Tibial artery (tissue), 4 donors: ENCODE results near the gene IGSF9B.

Experiments
- DNase-seq, 2 donors: peaks; one replicate each; pipeline ENCODE4 v3.0.0-alpha.2; 2019
- H3K27ac ChIP-seq, 2 donors: fragments of 200-600 bp; sonication (generic) in 1 of 2; 1 replicate in 1 of 2; 2 replicates in 1 of 2; pipeline ENCODE4 v1.5.1; 2018 to 2019; ENCODE audit warnings: mild to moderate bottlenecking in 1 of 2
- H3K27me3 ChIP-seq, 2 donors: fragments of 200-600 bp; sonication (generic) in 1 of 2; one replicate each; pipeline versions ENCODE4 v1.5.1 to v1.6.0; 2016 to 2019
- H3K36me3 ChIP-seq, 3 donors: fragments of 200-600 bp; sonication (generic) in 2 of 3; one replicate each; pipeline ENCODE4 v1.5.1; 2016 to 2019; ENCODE audit warnings: mild to moderate bottlenecking in 2 of 3
- H3K4me1 ChIP-seq, 4 donors: fragments of 200-600 bp; sonication (generic) in 2 of 4; 1 replicate in 3 of 4; 2 replicates in 1 of 4; pipeline ENCODE4 v1.5.1; 2016 to 2019
- H3K4me3 ChIP-seq, 2 donors: fragments of 200-600 bp; sonication (generic) in 1 of 2; 1 replicate in 1 of 2; 2 replicates in 1 of 2; pipeline ENCODE4 v1.5.1; 2018 to 2019; ENCODE audit warnings: mild to moderate bottlenecking in 2 of 2
- H3K9me3 ChIP-seq, 3 donors: fragments of 200-600 bp; sonication (generic) in 1 of 3; one replicate each; pipeline ENCODE4 v1.5.1; 2016 to 2019
- CTCF ChIP-seq, 2 experiments: fragments of 200-600 bp in 1 of 2; fragments of 450-650 bp in 1 of 2; IDR thresholded peaks; one replicate each; pipeline ENCODE4 v1.5.1; 2017 to 2019; ENCODE audit warnings: antibody characterized with exemption in 2 of 2, mild to moderate bottlenecking in 1 of 2, moderate library complexity in 1 of 2
- intact Hi-C: fragments of 100-400 bp; cut with DNase I; formaldehyde crosslinking; loops from one replicate; pipeline ENCODE4 v1.15.0; 2023; ENCODE audit warnings: low total_unique reads

IGSF9B gene

GRCh38 chr11:133902506-133902905, 54.3 kb downstream of the IGSF9B start:
- H3K9me3 ChIP-seq: no peaks in the 10 kb centered on the region
- TF ChIP-seq CTCF (IDR thresholded peaks at IDR 0.05): no peak
- H3K36me3 ChIP-seq: peaks cover 6 to 82% (median 50%) of the 10 kb centered on the region in 3 donors
- no peaks in the 10 kb centered on the region for H3K27me3 ChIP-seq
- no peak overlapping the region for H3K27ac ChIP-seq
- H3K4me3 ChIP-seq: no peak overlapping the region
- DNase-seq: no peak
- no peaks in the 10 kb centered on the region for H3K4me1 ChIP-seq
- intact Hi-C loops: no loop called here

GRCh38 chr11:133901999-133902398, 54.8 kb downstream of the IGSF9B start:
- TF ChIP-seq CTCF (IDR thresholded peaks at IDR 0.05): no peak
- no peak overlapping the region for H3K4me3 ChIP-seq
- no peaks in the 10 kb centered on the region for H3K27me3 ChIP-seq
- peak in 1 of 2 donors; percentile 27 for DNase-seq
- intact Hi-C loops: no loop called here
- H3K4me1 ChIP-seq: no peaks in the 10 kb centered on the region
- peaks cover 5 to 82% (median 50%) of the 10 kb centered on the region in 3 donors for H3K36me3 ChIP-seq
- no peak overlapping the region for H3K27ac ChIP-seq
- no peaks in the 10 kb centered on the region for H3K9me3 ChIP-seq

DNA sequence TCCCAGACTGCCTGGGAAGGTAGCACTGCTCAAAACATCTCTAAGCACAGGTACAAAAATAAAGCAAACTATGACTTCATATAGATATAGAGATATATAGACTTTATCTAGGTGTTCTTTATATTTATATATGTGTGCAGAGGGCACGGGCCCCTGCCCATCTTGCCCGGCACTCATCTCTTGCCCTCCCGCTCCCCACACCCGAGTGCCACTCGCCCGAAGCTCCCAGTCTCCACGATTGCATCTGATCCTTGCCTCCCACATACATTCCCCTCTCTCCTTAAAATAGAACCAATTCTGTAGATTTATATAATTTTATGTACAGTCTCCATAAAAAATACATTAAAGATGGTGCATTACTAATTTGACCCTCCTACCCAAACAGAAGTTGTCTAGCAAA, 55.5 kb downstream of the IGSF9B start:
- Histone ChIP-seq H3K9me3 (no peaks in the 10 kb centered on the region), H3K27me3 (no peaks in the 10 kb centered on the region), H3K4me1 (no peaks in the 10 kb centered on the region), H3K36me3 (peaks cover 0 to 81% (median 47%) of the 10 kb centered on the region in 3 donors), H3K4me3 (no peak overlapping the region), H3K27ac (no peak overlapping the region)
- intact Hi-C loops: no loop called here
- TF ChIP-seq CTCF (IDR thresholded peaks at IDR 0.05): no peak
- DNase-seq: peak in 1 of 2 donors; percentile 6

GRCh38 chr11:133900176-133901105, 56.3 kb downstream of the IGSF9B start:
- Histone ChIP-seq H3K27ac (no peak overlapping the region), H3K4me3 (no peak overlapping the region), H3K36me3 (peaks cover 0 to 72% (median 40%) of the 10 kb centered on the region in 3 donors), H3K9me3 (no peaks in the 10 kb centered on the region), H3K4me1 (no peaks in the 10 kb centered on the region), H3K27me3 (no peaks in the 10 kb centered on the region)
- no peak for TF ChIP-seq CTCF (IDR thresholded peaks at IDR 0.05)
- intact Hi-C loops: no loop called here
- DNase-seq: peak in 1 of 2 donors; percentile 48

GRCh38 chr11:133898770-133899115, 58.0 kb downstream of the IGSF9B start:
- TF ChIP-seq CTCF (IDR thresholded peaks at IDR 0.05): no peak
- Histone ChIP-seq H3K27ac (no peak overlapping the region), H3K27me3 (no peaks in the 10 kb centered on the region), H3K36me3 (peaks cover 0 to 62% (median 35%) of the 10 kb centered on the region in 3 donors), H3K4me3 (no peak overlapping the region), H3K4me1 (peaks cover 0 to 8% (median 0%) of the 10 kb centered on the region in 4 donors), H3K9me3 (no peaks in the 10 kb centered on the region)
- DNase-seq: peak in 1 of 2 donors; percentile 45
- intact Hi-C loops: no loop called here
